Ishikawa (cell line): ENCODE measurements around the gene PTPRE.

Experiments
- CEBPB ChIP-seq: IDR thresholded peaks from 2 replicates; pipeline ENCODE4 v1.6.1; 2012
- CREB1 ChIP-seq: IDR thresholded peaks from 2 replicates; pipeline ENCODE4 v1.6.1; 2012; ENCODE audit warnings: low read depth
- EGR1 ChIP-seq: IDR thresholded peaks from 2 replicates; pipeline ENCODE4 v1.6.1; 2012
- EP300 ChIP-seq: IDR thresholded peaks from 2 replicates; pipeline ENCODE4 v1.6.1; 2012; ENCODE audit warnings: borderline replicate concordance
- FOXM1 ChIP-seq: IDR thresholded peaks from 2 replicates; pipeline ENCODE4 v1.6.1; 2012; ENCODE audit warnings: low read depth, borderline replicate concordance
- NFIC ChIP-seq: IDR thresholded peaks from 2 replicates; pipeline ENCODE4 v1.6.1; 2012
- RAD21 ChIP-seq: IDR thresholded peaks from 2 replicates; pipeline ENCODE4 v1.6.1; 2012; ENCODE audit warnings: low read depth
- TAF1 ChIP-seq: IDR thresholded peaks from 2 replicates; pipeline ENCODE4 v1.6.1; 2012; ENCODE audit warnings: low read depth, mild to moderate bottlenecking
- TCF12 ChIP-seq: IDR thresholded peaks from 2 replicates; pipeline ENCODE4 v1.6.1; 2012; ENCODE audit warnings: low read depth
- TEAD4 ChIP-seq: IDR thresholded peaks from 2 replicates; pipeline ENCODE4 v1.6.1; 2012
- YY1 ChIP-seq: IDR thresholded peaks from 2 replicates; pipeline ENCODE4 v1.6.1; 2012; ENCODE audit warnings: low read depth
- ZBTB7A ChIP-seq: IDR thresholded peaks from 2 replicates; pipeline ENCODE4 v1.6.1; 2012; ENCODE audit warnings: low read depth
- TF ChIP-seq, protein P1 (sequence below): IDR thresholded peaks from 2 replicates; pipeline ENCODE4 v1.6.1; 2012
- TF ChIP-seq, protein P2 (sequence below): IDR thresholded peaks from 2 replicates; pipeline ENCODE4 v1.6.1; 2012; ENCODE audit warnings: low read depth, mild to moderate bottlenecking
- TF ChIP-seq, protein P3 (sequence below): IDR thresholded peaks from 2 replicates; pipeline ENCODE4 v1.6.1; 2012

PTPRE gene

DNA sequence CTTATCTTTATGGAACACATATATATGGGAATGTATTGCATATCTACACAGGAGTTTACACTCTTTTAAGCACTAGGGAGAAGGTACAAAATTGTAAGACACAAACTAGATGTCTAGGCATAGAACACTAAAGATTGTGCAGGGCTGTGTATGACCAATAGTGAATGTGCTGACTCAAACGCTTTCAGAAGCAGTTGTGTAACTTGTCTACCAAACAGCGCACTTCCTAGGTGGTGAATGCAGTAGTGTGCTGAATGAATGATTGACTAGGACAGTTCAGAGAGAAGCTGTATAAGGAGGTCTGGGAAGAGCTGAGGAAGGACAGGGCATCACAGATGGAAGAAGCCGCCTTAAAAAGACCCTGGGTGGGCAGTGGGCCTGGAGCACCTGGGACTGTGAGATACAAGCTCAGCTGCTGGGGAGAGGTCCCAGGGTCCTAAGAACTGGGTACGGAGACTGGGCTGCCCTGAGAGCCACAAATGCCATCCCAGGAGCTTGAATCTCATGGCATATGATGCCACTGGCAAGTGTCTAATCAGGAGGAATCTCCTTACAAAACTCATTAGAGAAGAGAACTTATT is 28.3 kb upstream of the PTPRE start:
- TF ChIP-seq, protein P1, sequence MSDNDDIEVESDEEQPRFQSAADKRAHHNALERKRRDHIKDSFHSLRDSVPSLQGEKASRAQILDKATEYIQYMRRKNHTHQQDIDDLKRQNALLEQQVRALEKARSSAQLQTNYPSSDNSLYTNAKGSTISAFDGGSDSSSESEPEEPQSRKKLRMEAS, result no peak
- TF ChIP-seq NFIC (no peak), YY1 (no peak), RAD21 (no peak), TEAD4 (no peak), TCF12 (no peak), ZBTB7A (no peak), TAF1 (no peak), CREB1 (no peak), CEBPB (no peak), EP300 (no peak), FOXM1 (no peak), EGR1 (no peak)
- TF ChIP-seq, protein P2, sequence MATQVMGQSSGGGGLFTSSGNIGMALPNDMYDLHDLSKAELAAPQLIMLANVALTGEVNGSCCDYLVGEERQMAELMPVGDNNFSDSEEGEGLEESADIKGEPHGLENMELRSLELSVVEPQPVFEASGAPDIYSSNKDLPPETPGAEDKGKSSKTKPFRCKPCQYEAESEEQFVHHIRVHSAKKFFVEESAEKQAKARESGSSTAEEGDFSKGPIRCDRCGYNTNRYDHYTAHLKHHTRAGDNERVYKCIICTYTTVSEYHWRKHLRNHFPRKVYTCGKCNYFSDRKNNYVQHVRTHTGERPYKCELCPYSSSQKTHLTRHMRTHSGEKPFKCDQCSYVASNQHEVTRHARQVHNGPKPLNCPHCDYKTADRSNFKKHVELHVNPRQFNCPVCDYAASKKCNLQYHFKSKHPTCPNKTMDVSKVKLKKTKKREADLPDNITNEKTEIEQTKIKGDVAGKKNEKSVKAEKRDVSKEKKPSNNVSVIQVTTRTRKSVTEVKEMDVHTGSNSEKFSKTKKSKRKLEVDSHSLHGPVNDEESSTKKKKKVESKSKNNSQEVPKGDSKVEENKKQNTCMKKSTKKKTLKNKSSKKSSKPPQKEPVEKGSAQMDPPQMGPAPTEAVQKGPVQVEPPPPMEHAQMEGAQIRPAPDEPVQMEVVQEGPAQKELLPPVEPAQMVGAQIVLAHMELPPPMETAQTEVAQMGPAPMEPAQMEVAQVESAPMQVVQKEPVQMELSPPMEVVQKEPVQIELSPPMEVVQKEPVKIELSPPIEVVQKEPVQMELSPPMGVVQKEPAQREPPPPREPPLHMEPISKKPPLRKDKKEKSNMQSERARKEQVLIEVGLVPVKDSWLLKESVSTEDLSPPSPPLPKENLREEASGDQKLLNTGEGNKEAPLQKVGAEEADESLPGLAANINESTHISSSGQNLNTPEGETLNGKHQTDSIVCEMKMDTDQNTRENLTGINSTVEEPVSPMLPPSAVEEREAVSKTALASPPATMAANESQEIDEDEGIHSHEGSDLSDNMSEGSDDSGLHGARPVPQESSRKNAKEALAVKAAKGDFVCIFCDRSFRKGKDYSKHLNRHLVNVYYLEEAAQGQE, result no peak
- TF ChIP-seq, protein P3, sequence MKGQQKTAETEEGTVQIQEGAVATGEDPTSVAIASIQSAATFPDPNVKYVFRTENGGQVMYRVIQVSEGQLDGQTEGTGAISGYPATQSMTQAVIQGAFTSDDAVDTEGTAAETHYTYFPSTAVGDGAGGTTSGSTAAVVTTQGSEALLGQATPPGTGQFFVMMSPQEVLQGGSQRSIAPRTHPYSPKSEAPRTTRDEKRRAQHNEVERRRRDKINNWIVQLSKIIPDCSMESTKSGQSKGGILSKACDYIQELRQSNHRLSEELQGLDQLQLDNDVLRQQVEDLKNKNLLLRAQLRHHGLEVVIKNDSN, result no peak

DNA sequence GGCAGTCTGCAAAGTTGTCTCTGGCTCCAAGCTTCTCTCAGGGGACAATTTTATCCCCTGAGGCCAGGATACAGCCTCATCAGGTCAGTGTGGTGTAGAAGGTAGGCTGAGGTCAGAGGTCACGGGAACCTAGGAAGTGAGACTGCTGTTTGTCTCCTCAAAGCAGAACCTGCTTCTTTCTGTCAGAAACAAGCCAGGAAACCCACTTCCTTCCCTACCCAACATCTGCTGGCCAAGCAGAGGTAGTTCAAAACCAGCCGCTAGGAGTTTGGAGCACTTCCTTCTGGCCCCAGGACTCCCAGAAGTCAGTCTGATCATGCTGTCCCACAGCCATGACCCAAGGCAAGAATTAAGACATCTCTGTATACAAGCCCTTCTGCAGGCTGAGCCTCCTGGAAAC is 26.3 kb upstream of the PTPRE start:
- TF ChIP-seq EGR1 (no peak), ZBTB7A (no peak), TAF1 (no peak), NFIC (no peak), YY1 (no peak), FOXM1 (no peak), EP300 (no peak), TCF12 (no peak), RAD21 (no peak), CEBPB (no peak), TEAD4 (no peak), CREB1 (no peak)
- TF ChIP-seq, protein P2, result no peak
- TF ChIP-seq, protein P1, result no peak
- TF ChIP-seq, protein P3, result no peak

DNA sequence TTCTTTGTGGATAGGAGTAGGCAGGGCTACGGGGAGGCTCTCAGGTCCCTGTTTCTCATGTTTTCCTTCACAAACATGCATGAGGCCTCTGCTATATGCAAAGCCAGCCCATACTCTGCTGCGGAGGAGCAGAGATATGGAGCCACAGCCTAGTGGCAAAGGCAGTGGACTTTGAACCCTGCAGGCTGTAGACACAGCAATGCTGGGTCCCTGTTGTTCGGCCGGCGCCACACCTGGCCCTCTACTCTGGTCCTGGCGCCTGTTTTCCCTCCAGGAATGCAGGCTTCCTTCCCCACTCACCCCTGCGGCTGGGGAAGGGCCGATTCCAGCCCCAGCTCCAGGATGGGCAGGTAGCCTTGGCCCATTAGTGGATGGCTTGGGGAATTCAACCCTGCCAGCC is 25.6 kb upstream of the PTPRE start:
- TF ChIP-seq FOXM1, result no peak

DNA sequence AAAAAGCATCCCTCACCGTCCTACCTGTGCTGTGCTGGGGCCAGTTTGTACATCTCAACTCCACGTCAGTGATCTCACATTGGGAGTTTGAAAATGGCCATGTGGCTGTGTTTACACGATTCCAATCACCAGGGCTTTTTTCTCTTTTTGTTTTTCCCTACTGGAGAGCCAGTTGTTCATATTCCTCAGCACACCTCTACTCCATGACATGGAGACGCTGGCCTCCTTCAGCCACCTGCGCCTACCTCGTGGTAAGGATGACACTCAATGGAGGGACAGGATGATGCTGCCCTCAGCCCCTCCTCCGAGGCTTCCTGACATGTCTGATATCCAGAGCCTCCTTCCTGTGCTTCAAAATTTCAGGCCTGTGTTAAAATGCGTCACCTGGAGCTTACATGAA is 24.5 kb upstream of the PTPRE start:
- TF ChIP-seq FOXM1 (no peak), CREB1 (no peak), EGR1 (no peak), YY1 (no peak), EP300 (no peak), TCF12 (no peak), TAF1 (no peak), TEAD4 (no peak), NFIC (no peak)
- TF ChIP-seq, protein P2, result no peak
- TF ChIP-seq, protein P1, result no peak
